ENCODE measurements around the gene TAOK3. TPM values are rescaled to one million over a fixed set of nuclear protein-coding genes. Genes with fewer than 3 reads are reported as not detected.

The TAOK3 gene
- polyA plus RNA-seq, 3 donors = 19.7 to 58.3 (median 44.8) TPM

DNA sequence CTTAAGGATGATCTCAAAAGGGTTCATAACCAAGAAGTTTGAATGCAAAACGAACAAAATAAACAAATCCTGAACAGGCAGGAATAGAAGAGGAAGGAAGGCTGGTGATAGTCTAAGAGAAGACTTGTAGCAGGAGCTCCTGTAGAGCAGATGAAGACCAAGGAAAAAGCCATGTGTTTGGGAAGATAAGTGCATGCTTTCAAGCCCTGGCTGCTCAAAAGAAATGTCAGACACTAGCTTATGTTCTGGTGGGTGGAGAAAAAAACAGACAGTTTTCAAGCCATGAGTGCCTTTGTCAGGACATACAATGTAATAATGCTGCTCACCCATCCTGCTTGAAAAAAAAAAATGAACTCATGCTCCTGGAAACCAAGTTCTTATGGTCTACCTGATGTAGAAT lies 27.4 kb downstream of the TAOK3 start:
- intact Hi-C loops (cut with micrococcal nuclease) = no loop called here
- Histone ChIP-seq H3K27me3 (ENCODE audit: control insufficient read depth in 2 of 2, insufficient read depth in 2 of 2, low read length in 2 of 2) (no peaks in the 10 kb centered on the region), H3K4me1 (ENCODE audit: control insufficient read depth in 1 of 2, insufficient read depth in 2 of 2, low read length in 2 of 2) (peaks cover 17 to 38% of the 10 kb centered on the region in 2 donors), H3K4me3 (replicated peaks in 1 of 3; ENCODE audit: low read depth in 2 of 3, low read length in 3 of 3) (no peak overlapping the region), H2AFZ (ENCODE audit: insufficient read depth, low read depth, low read length, poor library complexity, severe bottlenecking) (no peak overlapping the region), H3K27ac (ENCODE audit: low read depth in 1 of 2, low read length in 2 of 2) (peak overlapping the region in 1 of 2 donors; percentile 9), H3K4me2 (replicated peaks; ENCODE audit: extremely low read depth, low read length, poor library complexity, severe bottlenecking) (no peak overlapping the region), H3K79me2 (ENCODE audit: insufficient read depth, low read length) (peaks cover 100% of the 10 kb centered on the region), H3K9ac (ENCODE audit: insufficient read depth, low read length, poor library complexity, severe bottlenecking) (no peak overlapping the region), H3K9me3 (replicated peaks in 1 of 2; ENCODE audit: control insufficient read depth in 1 of 2, insufficient read depth in 1 of 2, low read length in 2 of 2) (no peaks in the 10 kb centered on the region), H3K36me3 (replicated peaks in 1 of 2; ENCODE audit: control insufficient read depth in 1 of 2, insufficient read depth in 2 of 2, low read length in 2 of 2) (no peaks in the 10 kb centered on the region), H4K20me1 (ENCODE audit: insufficient read depth, low read length) (peaks cover 98% of the 10 kb centered on the region)
- peaks cover 46% of the 10 kb centered on the region for H3K4me1 Mint-ChIP-seq
- peak overlapping the region in 6 of 7 donors; percentile 30 to 91 (median 66) for H3K27ac Mint-ChIP-seq
- no peak overlapping the region for H3K4me3 Mint-ChIP-seq
- no peaks in the 10 kb centered on the region for H3K9me3 Mint-ChIP-seq
- TF ChIP-seq, protein P1, sequence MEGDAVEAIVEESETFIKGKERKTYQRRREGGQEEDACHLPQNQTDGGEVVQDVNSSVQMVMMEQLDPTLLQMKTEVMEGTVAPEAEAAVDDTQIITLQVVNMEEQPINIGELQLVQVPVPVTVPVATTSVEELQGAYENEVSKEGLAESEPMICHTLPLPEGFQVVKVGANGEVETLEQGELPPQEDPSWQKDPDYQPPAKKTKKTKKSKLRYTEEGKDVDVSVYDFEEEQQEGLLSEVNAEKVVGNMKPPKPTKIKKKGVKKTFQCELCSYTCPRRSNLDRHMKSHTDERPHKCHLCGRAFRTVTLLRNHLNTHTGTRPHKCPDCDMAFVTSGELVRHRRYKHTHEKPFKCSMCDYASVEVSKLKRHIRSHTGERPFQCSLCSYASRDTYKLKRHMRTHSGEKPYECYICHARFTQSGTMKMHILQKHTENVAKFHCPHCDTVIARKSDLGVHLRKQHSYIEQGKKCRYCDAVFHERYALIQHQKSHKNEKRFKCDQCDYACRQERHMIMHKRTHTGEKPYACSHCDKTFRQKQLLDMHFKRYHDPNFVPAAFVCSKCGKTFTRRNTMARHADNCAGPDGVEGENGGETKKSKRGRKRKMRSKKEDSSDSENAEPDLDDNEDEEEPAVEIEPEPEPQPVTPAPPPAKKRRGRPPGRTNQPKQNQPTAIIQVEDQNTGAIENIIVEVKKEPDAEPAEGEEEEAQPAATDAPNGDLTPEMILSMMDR (IDR thresholded peaks at IDR 0.05) = no peak
- no CpG with 5 or more reads among the region's 1 CpG for WGBS (ENCODE audit: insufficient coverage)
- H3K36me3 Mint-ChIP-seq = peaks cover 4 to 7% of the 10 kb centered on the region in 2 donors
- H3K27me3 Mint-ChIP-seq (ENCODE audit: low read depth in 3 of 3) = peaks cover 0 to 2% (median 0%) of the 10 kb centered on the region in 3 donors
- no peak for DNase-seq

DNA sequence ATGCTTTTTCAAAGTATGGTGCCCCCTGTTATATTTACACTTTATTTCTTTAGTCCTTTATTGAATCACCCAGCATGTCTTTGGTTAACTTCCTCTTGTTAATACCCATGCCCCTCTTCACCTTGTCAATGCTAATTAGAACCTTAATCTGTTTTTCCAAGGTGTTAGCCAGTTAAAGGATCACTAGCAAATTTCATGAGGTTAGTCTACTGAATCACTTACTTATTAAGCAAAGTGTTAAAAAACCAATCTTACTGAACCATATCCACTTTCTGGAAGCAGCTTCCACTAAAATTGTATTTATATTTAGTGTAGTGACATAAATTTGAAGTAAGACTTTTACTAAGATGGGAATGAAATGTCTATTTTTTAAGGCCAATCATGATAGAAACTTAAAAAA lies 27.9 kb downstream of the TAOK3 start:
- Histone ChIP-seq H3K27ac (ENCODE audit: low read depth in 1 of 2, low read length in 2 of 2) (peak overlapping the region in 1 of 2 donors; percentile 9), H3K4me1 (ENCODE audit: control insufficient read depth in 1 of 2, insufficient read depth in 2 of 2, low read length in 2 of 2) (peaks cover 17 to 38% of the 10 kb centered on the region in 2 donors), H3K36me3 (replicated peaks in 1 of 2; ENCODE audit: control insufficient read depth in 1 of 2, insufficient read depth in 2 of 2, low read length in 2 of 2) (no peaks in the 10 kb centered on the region), H3K9me3 (replicated peaks in 1 of 2; ENCODE audit: control insufficient read depth in 1 of 2, insufficient read depth in 1 of 2, low read length in 2 of 2) (no peaks in the 10 kb centered on the region), H3K27me3 (ENCODE audit: control insufficient read depth in 2 of 2, insufficient read depth in 2 of 2, low read length in 2 of 2) (no peaks in the 10 kb centered on the region), H2AFZ (ENCODE audit: insufficient read depth, low read depth, low read length, poor library complexity, severe bottlenecking) (no peak overlapping the region), H3K4me2 (replicated peaks; ENCODE audit: extremely low read depth, low read length, poor library complexity, severe bottlenecking) (no peak overlapping the region), H3K79me2 (ENCODE audit: insufficient read depth, low read length) (peaks cover 100% of the 10 kb centered on the region), H3K4me3 (replicated peaks in 1 of 3; ENCODE audit: low read depth in 2 of 3, low read length in 3 of 3) (no peak overlapping the region), H4K20me1 (ENCODE audit: insufficient read depth, low read length) (peaks cover 98% of the 10 kb centered on the region), H3K9ac (ENCODE audit: insufficient read depth, low read length, poor library complexity, severe bottlenecking) (no peak overlapping the region)
- intact Hi-C loops (cut with micrococcal nuclease) = no loop called here
- Mint-ChIP-seq H3K9me3 (no peaks in the 10 kb centered on the region), H3K27ac (peak overlapping the region in 1 of 7 donors; percentile 30), H3K4me3 (no peak overlapping the region), H3K27me3 (ENCODE audit: low read depth in 3 of 3) (peaks cover 0 to 2% (median 0%) of the 10 kb centered on the region in 3 donors), H3K4me1 (peaks cover 44% of the 10 kb centered on the region), H3K36me3 (peaks cover 2 to 7% of the 10 kb centered on the region in 2 donors)
- no peak for DNase-seq
- TF ChIP-seq, protein P1 (IDR thresholded peaks at IDR 0.05) = no peak

Data from CD14-positive monocyte (primary cell).